HG03139 (cell line): ENCODE measurements around the gene PEAK1.
"Not testable (repeated sequence)": the region's sequence is repeated elsewhere in the genome, so short reads cannot be mapped to it uniquely, and the experiment has no call there.

ENCODE experiments used
- ATAC-seq: cut with Tn5 transposase; IDR thresholded peaks from one replicate; pipeline ENCODE4 v1.9.1; 2021; ENCODE audit not compliant: unreplicated experiment

PEAK1 gene

DNA sequence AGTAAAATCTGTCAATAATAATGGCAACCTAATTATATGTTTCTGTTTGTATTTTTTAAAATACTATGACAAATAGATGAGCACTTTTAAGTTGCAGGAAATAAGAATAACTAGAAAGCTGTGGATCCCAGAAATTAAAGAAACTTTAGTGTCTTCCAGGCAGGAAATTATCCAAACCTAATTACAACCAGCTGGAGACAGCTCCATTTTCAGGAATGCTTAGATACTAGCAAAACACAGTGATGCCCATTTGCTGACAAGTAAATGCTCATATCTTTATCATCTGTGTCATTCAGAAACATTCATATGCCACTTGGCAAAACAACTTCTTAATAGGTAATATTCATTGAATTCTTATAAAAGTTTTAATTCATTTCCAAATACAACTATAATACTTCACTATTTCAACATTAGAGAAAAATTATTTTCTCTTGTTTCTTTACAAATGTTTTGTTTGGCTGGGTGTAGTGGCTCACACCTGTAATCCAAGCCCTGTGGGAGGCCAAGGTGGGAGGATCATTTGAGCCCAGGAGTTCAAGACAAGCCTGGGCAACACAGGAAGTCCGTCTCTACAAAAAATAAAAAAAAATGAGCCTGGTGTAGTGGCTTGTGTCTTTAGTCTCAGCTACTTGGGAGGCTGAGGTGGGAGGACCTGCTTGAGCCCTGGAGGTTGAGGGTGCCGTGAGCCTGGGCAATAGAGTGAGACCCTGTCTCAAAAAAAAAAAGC lies 179.9 kb downstream of the PEAK1 start:
- ATAC-seq: no peak

DNA sequence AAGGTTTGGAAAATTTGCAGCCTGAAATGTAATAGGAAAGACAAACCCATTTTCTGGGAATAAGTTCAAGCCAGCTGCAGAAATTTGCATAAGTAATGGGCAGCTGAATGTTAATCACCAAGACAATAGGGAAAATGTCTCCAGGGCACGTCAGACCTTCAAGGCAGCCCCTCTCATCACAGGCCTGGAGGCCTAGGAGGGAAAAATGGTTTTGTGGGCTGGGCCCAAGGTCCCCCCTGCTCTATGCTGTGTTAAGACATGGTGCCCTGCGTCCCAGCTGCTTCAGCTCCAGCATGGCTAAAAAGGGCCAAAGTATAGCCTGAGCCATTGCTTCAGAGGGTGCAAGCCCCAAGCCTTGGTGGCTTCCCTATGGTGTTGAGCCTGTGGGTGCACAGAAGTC lies 184.3 kb downstream of the PEAK1 start:
- no peak for ATAC-seq

- no peak for ATAC-seq
These were observed 191.1 kb downstream of the PEAK1 start for GRCh38 chr15:77228828-77229227.

GRCh38 chr15:77226652-77227051 lies 193.3 kb downstream of the PEAK1 start:
- ATAC-seq: no peak

DNA sequence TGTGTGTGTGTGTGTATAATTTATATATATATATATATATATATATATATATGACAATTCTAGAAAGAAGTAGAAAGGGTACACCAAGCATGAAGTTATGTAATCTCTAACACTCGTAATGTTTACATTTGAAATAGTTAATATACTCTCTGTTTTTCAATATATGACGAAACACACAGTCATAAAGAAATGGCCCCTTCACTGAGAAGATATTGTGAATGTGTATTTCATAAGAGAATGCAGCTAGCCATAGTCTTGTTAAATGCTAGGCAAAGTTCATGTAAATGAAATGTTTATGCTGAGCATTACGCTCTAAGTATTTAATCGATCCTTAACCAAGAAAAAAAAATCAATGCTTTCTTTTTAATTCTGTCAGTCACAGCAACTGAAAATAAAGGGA lies 194.3 kb downstream of the PEAK1 start:
- ATAC-seq: no peak

DNA sequence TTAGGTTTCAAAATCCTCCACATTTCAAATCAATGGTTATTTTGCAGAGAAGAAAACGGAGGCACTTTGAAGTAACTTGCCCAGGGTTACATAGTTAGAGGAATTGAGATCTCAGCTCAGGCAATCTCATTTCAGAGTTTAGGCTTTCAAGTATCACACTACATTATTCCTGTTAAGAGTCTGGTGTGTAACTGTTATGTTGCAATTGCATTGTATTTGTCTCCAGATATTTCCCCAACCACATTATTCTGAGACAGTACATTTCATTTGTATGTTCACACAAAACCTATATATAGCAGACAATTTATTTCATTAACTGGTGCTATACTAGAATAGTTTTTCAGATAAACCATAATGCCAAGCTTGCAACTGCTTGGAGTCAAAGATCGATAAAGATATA lies 194.8 kb downstream of the PEAK1 start:
- no peak for ATAC-seq

- ATAC-seq: no peak
These were observed 195.6 kb downstream of the PEAK1 start for GRCh38 chr15:77224352-77224751.

GRCh38 chr15:77221708-77222107 lies 198.2 kb downstream of the PEAK1 start:
- no peak for ATAC-seq

GRCh38 chr15:77221174-77221573 lies 198.7 kb downstream of the PEAK1 start:
- no peak for ATAC-seq

DNA sequence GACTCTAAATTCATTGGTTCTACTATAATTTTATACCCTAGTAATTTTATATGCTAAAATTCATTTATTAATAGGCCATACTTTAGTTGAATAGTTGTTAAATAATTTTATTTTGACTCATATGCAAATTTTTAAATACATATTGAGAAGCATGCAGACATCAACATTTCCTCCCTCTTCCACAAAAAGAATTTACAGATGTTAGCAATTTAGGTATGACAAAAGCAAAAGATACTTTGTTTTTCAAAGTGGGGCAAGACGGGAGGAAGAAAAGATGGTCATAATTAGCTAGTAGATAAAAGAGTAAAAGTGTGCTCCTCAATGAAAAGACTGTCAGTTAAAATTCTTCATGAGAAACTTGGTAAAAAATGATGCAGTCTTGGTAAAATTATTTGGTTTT lies 200.1 kb downstream of the PEAK1 start:
- no peak for ATAC-seq

DNA sequence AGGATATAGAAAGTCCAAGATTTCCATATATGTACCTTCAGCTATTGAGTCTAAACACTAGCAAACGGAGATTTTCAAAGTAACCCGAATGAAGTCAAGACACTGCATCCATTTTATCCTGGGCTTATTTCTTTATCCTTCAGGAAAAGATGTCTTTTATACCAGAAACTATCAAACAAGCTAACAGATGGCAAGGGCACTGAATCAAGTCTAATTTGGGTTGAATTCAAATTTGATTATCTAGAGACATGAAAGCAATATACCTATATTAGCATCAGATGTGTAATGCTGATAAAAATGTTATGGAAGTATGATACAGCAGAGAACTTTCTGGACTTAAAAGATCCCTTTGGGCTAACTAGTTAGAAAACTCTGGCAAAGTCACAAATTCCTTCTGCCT lies 210.7 kb downstream of the PEAK1 start:
- no peak for ATAC-seq

DNA sequence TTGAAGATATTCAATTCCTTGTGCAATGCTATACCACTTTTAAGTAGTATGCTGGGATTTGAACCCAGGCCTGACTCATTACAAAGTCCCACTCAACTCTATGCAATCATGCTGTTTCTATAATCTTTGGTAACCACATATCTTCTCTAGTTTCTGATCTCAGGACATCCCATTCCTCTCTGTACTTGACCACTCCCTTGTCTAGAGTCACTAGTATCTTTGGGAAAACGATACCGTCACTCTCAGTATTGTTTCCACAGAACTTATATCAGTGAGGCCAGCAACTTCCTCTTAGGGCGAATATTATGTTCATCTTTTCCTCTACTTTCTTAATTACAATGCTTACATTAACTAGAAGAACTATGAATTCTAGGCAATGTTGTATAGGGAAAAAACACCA lies 211.7 kb downstream of the PEAK1 start:
- no peak for ATAC-seq

- no peak for ATAC-seq
These were observed 218.2 kb downstream of the PEAK1 start for GRCh38 chr15:77201665-77202064.

- ATAC-seq: no peak
These were observed 223.5 kb downstream of the PEAK1 start for GRCh38 chr15:77196381-77196780.

DNA sequence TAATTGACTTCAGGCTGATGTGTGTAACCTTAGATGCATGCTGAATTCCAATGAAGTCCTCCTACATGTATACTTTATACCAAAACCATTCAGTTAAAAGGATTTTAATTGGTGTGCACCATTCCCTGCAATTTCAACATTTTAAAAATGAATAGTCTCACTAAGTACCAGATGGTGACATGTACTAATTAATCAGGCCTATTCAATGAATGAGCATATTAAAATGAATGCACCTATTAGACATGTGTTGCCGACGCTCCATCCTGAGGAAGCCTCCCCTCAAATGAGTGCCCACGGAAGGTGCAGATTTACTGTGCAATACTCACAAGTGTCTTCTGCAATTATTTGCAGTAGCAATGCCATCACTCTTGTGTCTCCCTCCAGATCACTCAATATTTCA lies 224.3 kb downstream of the PEAK1 start:
- no peak for ATAC-seq

GRCh38 chr15:77192451-77192850 lies 227.5 kb downstream of the PEAK1 start:
- no peak for ATAC-seq

DNA sequence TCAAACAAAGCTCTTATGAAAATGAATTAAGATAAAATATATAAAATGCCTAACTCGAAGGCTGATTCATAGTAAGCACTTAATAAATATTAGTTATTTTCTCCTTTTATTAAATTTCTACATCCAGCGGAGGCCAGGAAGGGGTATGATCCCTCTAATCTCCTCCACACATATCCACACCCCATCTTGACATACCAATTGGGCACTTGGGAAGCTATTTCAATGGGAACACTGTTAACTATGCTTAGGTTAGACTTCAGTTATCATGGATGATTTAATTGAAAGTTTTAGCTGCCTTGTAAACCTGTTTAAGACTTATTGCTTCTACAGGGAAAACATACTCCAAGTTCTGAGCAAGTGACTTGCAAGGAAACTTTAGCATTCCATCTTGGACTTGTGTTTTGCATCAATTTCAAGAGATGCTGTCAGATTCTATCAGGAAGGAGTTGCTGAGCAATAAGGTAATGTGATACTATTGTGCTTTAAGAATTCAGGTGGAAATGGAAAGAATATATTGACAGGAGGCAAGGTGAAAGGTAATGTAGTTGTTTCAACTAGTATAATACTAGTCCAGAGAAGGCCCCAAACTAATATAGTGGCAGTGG lies 228.6 kb downstream of the PEAK1 start:
- ATAC-seq: no peak

DNA sequence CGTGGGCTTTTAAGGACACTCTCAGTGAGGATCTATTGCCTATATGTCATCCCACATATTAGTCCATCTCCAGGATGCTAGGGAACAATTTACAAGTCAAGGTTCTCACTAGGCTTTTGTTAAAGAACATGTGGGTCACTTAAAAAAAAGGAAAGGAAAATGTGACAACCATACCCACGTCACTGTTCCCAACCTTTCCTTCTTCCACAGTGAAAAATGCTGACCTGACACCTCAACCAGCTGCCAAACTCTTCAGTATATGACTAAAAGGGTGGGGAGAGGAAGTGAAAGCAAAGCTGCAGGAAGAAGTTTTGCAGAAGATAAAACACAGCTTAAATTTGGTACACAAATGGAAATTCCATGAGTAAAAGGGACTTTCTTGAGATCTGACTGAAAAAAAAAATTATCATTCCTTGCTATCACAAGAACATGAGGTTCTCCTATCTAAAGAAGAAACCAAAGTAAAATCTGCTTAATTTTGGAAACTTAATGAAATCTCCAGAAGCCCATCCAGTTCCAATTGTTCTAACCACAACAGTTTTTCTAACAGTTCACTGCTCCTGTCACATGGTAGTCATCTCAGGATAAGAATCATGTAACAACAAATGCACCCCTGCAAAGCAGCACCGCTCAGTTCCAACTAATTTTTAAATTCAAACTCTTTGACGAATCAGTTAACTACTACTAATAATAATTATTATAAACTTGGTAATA lies 232.0 kb downstream of the PEAK1 start:
- ATAC-seq: peak; percentile 46

DNA sequence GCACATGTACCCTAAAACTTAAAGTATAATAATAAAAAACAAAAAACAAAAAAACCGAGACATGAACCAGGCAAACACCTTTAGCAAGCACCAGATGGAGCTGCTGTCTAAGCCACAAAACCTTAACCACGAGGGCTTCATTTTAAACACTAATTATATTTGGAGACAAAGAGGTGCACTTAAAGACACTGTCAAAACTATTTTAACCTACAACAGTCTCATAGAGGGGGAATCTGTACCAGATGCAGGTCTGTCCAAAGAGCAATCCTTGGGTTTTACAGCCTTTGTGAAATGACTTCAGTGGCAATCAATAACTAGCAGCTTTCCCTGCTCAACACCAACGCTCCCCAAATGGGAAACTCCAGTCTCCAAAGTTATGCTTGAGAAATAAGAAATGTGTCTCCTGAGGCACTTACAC lies 233.3 kb downstream of the PEAK1 start:
- no peak for ATAC-seq

DNA sequence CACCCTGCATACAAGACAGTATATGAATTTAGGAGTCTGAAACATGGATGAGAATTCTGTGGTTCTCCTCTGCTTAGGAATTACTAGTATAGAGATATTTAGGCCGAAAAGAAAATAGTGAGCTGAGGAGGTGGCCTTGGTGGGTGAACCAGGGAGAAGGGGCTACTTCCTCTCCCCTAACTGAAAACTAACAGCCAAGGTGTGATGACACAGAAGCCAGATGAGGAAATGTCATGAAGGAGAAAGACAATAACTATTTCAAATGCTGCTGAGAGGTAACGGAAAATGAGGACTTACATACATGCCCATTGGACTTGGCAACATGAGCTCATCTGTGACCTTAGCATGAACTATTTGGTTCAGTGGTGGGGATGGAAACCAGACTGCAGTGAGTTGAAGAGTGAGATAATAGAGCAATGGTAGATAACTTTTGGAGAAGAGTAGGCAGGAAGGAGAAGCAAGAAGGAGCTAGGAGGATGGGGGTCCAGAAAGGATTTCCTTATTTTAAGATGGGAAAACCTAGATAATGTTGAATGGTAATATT lies 234.6 kb downstream of the PEAK1 start:
- no peak for ATAC-seq

DNA sequence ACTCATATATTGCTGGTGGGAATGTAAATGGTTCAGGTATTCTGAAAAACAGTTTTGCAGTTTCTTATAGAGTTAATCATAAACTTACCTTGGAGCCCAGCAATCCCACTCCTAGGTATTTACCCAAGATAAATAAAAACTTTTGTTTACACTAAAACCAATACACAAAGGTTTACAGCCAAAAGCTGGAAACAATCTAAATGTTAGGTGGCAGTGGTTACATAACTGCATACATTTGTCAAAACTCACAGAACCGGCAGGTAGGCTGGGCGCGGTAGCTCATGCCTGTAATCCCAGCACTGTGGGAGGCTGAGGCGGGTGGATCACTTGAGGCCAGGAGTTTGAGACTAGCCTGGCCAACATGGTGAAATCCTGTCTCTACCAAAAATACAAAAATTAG lies 235.6 kb downstream of the PEAK1 start:
- not testable (repeated sequence) for ATAC-seq

DNA sequence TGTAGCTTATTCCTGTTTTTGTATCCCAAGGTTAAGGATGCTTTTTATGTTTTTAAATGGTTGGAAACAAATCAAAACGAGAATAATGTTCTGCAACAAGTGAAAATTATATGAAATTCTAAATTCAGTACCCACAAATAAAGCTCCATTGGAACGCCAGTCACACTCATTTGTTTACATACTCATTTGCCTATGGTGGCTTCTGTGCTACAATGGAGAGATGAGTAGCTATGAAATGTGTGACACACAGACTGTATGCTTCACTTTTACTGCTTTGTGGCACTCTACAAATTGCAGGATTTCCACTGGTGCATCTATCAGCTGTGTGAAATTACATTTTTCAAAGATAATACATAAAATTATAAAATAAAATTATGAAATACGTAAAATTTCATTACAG lies 236.8 kb downstream of the PEAK1 start:
- ATAC-seq: no peak
